MG63 (cell line): ENCODE data around the gene USP40. TPM values are rescaled to one million over a fixed set of nuclear protein-coding genes. Genes with fewer than 3 reads are reported as not detected.

ENCODE experiments used
- total RNA-seq: library from RNA; depleted of rRNA; stranded (reverse); fragments of >200 nt; shearing (Covaris generic); gene quantifications from 2 replicates; pipeline ENCODE4 v1.2.3, GENCODE V29; 2014; ENCODE audit warnings: low replicate concordance; rRNA removed

The USP40 gene
- total RNA-seq, 1 experiment from 2014 or later, result 23.4 TPM

Other genes with a start within 250 kb of the USP40 start
- gene DGKD, start 212.3 kb downstream of the USP40 start, total RNA-seq, result 8.8 and 8.9 TPM in 2 replicates
- 0.27 and 2.2 TPM in 2 replicates for gene UGT1A8, start 50.9 kb upstream of the USP40 start, total RNA-seq
- gene UGT1A10, start 69.7 kb upstream of the USP40 start, total RNA-seq, result 0.27 and 0.33 TPM in 2 replicates
- gene UGT1A9, start 105.1 kb upstream of the USP40 start, total RNA-seq, result not detected in 2 replicates
- 0.10 TPM in 1 of 2 replicates, not detected in the other for gene UGT1A7, start 115.1 kb upstream of the USP40 start, total RNA-seq
- gene UGT1A6, start 126.1 kb upstream of the USP40 start, total RNA-seq, result 0.20 and 0.35 TPM in 2 replicates
- not detected in 2 replicates for gene UGT1A5, start 146.1 kb upstream of the USP40 start, total RNA-seq
- not detected in 2 replicates for gene UGT1A4, start 152.0 kb upstream of the USP40 start, total RNA-seq
- not detected in 2 replicates for gene UGT1A3, start 162.3 kb upstream of the USP40 start, total RNA-seq
- not detected in 2 replicates for gene UGT1A1, start 193.5 kb upstream of the USP40 start, total RNA-seq
- gene MROH2A, start 211.5 kb upstream of the USP40 start, total RNA-seq, result not detected in 2 replicates